Subcutaneous adipose tissue (tissue), 4 donors: ENCODE results near the gene PLEKHM3. TPM values are rescaled to one million over a fixed set of nuclear protein-coding genes. Genes with fewer than 3 reads are reported as not detected.

Experiments
- CTCF ChIP-seq: fragments of 450-650 bp; IDR thresholded peaks from one replicate; pipeline ENCODE4 v1.5.1; 2016; ENCODE audit warnings: low read depth, mild to moderate bottlenecking, control low read depth, antibody characterized with exemption, moderate library complexity
- total RNA-seq, 4 donors: library from RNA; depleted of rRNA; stranded (reverse); fragments of >200 nt; gene quantifications; one replicate each; pipeline ENCODE4 v1.1.0, GENCODE V29; 2016

The PLEKHM3 gene
- total RNA-seq, 4 donors from 2014 or later: 24.6 to 36.0 (median 26.2) TPM

GRCh38 chr2:207988975-207989374, 36.4 kb downstream of the PLEKHM3 start:
- no peak for TF ChIP-seq CTCF

GRCh38 chr2:207987025-207987716, 38.2 kb downstream of the PLEKHM3 start:
- no peak for TF ChIP-seq CTCF

- no peak for TF ChIP-seq CTCF
Measured at GRCh38 chr2:207984765-207985480, 40.4 kb downstream of the PLEKHM3 start.

- no peak for TF ChIP-seq CTCF
Measured at GRCh38 chr2:207983641-207984042, 41.7 kb downstream of the PLEKHM3 start.

- no peak for TF ChIP-seq CTCF
Measured at GRCh38 chr2:207978177-207978948, 47.0 kb downstream of the PLEKHM3 start.

GRCh38 chr2:207975921-207976320, 49.4 kb downstream of the PLEKHM3 start:
- no peak for TF ChIP-seq CTCF

- no peak for TF ChIP-seq CTCF
Measured at GRCh38 chr2:207974216-207974605, 51.1 kb downstream of the PLEKHM3 start.
